Gastroesophageal sphincter (tissue), 4 donors: Measurements from ENCODE around the gene SLC12A4. TPM values are rescaled to one million over a fixed set of nuclear protein-coding genes. Genes with fewer than 3 reads are reported as not detected.

ENCODE experiments used
- ATAC-seq: fragments of 150-250 bp; one replicate; pipeline ENCODE4 v1.9.1; 2016; ENCODE audit warnings: mild to moderate bottlenecking, moderate library complexity
- H3K27ac ChIP-seq, 4 donors: fragments of 200-600 bp; sonication (generic) in 3 of 4; 1 replicate in 3 of 4; 2 replicates in 1 of 4; pipeline ENCODE4 v1.5.1; 2016 to 2019
- H3K27me3 ChIP-seq: fragments of 200-600 bp; sonication (generic); one replicate; pipeline ENCODE4 v1.5.1; 2019
- H3K36me3 ChIP-seq, 2 donors: fragments of 200-600 bp; sonication (generic); one replicate each; pipeline ENCODE4 v1.5.1; 2019; ENCODE audit warnings: control low read depth in 1 of 2
- H3K4me1 ChIP-seq, 3 donors: fragments of 200-600 bp; sonication (generic); 1 replicate in 2 of 3; 2 replicates in 1 of 3; pipeline ENCODE4 v1.5.1; 2016 to 2019; ENCODE audit warnings: control low read depth in 2 of 3
- H3K4me3 ChIP-seq, 2 donors: fragments of 200-600 bp; sonication (generic); one replicate each; pipeline ENCODE4 v1.5.1; 2019; ENCODE audit warnings: mild to moderate bottlenecking in 1 of 2, moderate library complexity in 1 of 2
- H3K9me3 ChIP-seq, 3 donors: fragments of 200-600 bp; sonication (generic); one replicate each; pipeline ENCODE4 v1.5.1; 2017 to 2019; ENCODE audit warnings: control low read depth in 2 of 3
- EP300 ChIP-seq: sonication (generic); formaldehyde crosslinking; IDR thresholded peaks from one replicate; pipeline ENCODE4 v1.6.1; 2017; ENCODE audit warnings: antibody characterized with exemption, mild to moderate bottlenecking
- POLR2A ChIP-seq, 2 donors: fragments of 450-650 bp; IDR thresholded peaks; one replicate each; pipeline ENCODE4 v1.6.1; 2017; ENCODE audit warnings: antibody characterized with exemption in 2 of 2, mild to moderate bottlenecking in 2 of 2, moderate library complexity in 1 of 2
- POLR2AphosphoS5 ChIP-seq: sonication (generic); formaldehyde crosslinking; IDR thresholded peaks from one replicate; pipeline ENCODE4 v1.6.1; 2017; ENCODE audit warnings: antibody characterized with exemption
- WGBS, 2 donors: methylation state at CpG; one replicate each; pipeline ENCODE4 v1.1.5; 2018; ENCODE audit warnings: low coverage in 1 of 2; 5-methylcytosine and 5-hydroxymethylcytosine counted together
- total RNA-seq, 4 donors: library from RNA; depleted of rRNA; stranded (reverse); fragments of >200 nt; gene quantifications; one replicate each; pipeline ENCODE4 v1.1.0, GENCODE V29; 2016
- TF ChIP-seq, protein P1 (sequence below), 4 experiments: fragments of 200-600 bp in 2 of 4; fragments of 450-650 bp in 2 of 4; sonication (generic) in 1 of 4; IDR thresholded peaks; one replicate each; pipeline ENCODE4 v1.5.1; 2017 to 2019; ENCODE audit warnings: antibody characterized with exemption in 4 of 4, mild to moderate bottlenecking in 2 of 4, moderate library complexity in 2 of 4

SLC12A4 gene
- total RNA-seq, 4 donors from 2014 or later: 54.7 to 121 (median 64.0) TPM

DNA sequence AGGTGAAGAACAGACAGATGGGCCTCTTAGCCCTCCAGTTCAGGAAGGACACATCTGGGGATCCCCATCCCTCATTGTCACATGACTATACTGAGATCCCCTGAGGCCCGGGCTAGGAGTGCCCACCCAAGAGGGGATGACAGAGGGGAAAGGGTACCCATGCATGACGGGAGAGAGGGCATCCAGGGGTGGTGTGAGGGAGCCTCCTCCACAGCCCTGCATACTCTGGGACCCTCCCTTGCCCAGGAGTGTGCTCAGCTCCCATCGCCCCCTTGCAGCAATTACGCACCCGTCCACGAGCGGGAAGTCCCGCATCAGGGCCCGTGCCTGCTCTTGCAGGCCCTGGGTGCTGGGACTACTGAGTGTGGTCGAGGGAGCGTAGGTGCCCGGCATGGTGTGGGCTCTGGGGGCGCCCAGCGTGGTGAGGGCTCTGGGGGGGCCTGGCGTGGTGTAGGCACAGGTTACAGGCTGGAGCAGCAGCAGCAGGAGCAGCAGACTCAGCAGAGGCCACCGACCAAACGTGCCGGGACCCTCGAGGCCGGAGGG, 24.3 kb upstream of the SLC12A4 start:
- no peaks in the 10 kb centered on the region for H3K9me3 ChIP-seq
- H3K4me1 ChIP-seq: peaks cover 0 to 17% (median 10%) of the 10 kb centered on the region in 3 donors
- no peak overlapping the region for H3K4me3 ChIP-seq
- H3K27ac ChIP-seq: peak overlapping the region in 3 of 4 donors; percentile 53 to 78 (median 70)
- no peak for ATAC-seq
- TF ChIP-seq POLR2A (IDR thresholded peaks at IDR 0.05) (no peak), EP300 (no peak), POLR2AphosphoS5 (no peak)
- TF ChIP-seq, protein P1, sequence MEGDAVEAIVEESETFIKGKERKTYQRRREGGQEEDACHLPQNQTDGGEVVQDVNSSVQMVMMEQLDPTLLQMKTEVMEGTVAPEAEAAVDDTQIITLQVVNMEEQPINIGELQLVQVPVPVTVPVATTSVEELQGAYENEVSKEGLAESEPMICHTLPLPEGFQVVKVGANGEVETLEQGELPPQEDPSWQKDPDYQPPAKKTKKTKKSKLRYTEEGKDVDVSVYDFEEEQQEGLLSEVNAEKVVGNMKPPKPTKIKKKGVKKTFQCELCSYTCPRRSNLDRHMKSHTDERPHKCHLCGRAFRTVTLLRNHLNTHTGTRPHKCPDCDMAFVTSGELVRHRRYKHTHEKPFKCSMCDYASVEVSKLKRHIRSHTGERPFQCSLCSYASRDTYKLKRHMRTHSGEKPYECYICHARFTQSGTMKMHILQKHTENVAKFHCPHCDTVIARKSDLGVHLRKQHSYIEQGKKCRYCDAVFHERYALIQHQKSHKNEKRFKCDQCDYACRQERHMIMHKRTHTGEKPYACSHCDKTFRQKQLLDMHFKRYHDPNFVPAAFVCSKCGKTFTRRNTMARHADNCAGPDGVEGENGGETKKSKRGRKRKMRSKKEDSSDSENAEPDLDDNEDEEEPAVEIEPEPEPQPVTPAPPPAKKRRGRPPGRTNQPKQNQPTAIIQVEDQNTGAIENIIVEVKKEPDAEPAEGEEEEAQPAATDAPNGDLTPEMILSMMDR (IDR thresholded peaks at IDR 0.05): no peak
- H3K36me3 ChIP-seq: no peaks in the 10 kb centered on the region
- 75 to 83% methylated on average over 2 of the region's 20 CpGs for WGBS, 2 donors
- no peaks in the 10 kb centered on the region for H3K27me3 ChIP-seq

DNA sequence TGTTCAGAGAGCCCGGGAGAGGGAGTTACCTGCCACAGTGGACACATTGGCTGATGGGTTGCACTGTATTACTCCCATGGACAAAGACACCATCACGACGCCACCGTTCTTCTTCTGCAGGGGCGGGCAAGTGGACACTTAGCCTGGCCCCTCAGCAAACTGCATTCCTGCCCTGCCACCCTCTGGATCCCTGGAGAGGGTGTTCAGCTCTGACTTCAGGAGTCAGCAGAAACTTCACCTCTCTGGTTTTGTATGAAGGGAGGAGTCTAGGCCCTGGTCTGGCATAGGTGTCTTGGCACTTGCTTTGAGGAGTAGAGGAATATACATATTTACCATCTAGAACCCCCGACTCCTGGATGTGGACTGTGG, 21.6 kb upstream of the SLC12A4 start:
- Histone ChIP-seq H3K4me1 (peaks cover 0 to 24% (median 10%) of the 10 kb centered on the region in 3 donors), H3K9me3 (no peaks in the 10 kb centered on the region), H3K27me3 (no peaks in the 10 kb centered on the region), H3K4me3 (no peak overlapping the region), H3K27ac (no peak overlapping the region), H3K36me3 (no peaks in the 10 kb centered on the region)
- WGBS, 2 donors: 32 to 89% methylated on average over 1 to 3 of the region's 6 CpGs
- ATAC-seq: no peak
- TF ChIP-seq POLR2A (IDR thresholded peaks at IDR 0.05) (no peak), EP300 (no peak)
- TF ChIP-seq, protein P1 (IDR thresholded peaks at IDR 0.05): no peak

DNA sequence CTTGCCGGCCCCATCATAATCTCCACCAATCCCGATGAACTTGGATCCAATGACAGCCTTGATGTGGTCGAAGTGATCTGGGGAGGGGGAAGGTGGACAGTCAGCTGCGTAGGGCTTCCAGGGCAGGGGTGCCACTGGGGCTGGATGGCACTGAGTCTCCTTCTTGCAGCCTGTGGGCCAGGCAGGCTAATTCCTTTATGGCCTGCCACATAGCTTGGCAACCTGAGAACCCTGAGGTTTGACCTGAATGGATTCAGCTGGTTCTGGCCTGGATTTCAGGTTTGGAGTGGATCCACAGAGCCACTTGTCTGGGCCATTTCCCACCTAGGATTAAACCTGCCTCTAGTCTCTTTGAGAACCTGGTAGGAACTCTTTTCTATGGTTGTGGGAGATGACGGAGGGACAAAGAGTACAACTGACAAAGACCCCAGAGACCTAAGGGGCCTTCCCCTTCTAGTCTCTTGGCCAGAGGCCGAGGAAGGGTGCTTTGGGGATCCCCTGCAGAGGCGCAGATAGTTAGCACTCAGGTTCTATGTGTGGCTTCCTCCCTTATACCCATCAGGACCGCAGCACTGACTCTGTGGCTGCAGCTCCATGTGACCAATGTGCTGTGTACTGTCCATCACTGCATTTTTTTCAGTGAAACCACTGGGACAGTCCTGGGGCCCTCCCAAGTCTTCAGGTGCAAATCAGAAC, 21.0 kb upstream of the SLC12A4 start:
- no peaks in the 10 kb centered on the region for H3K27me3 ChIP-seq
- ATAC-seq: no peak
- TF ChIP-seq, protein P1 (IDR thresholded peaks at IDR 0.05): no peak
- TF ChIP-seq POLR2AphosphoS5 (no peak), EP300 (no peak), POLR2A (IDR thresholded peaks at IDR 0.05) (no peak)
- H3K4me1 ChIP-seq: peaks cover 0 to 29% (median 10%) of the 10 kb centered on the region in 3 donors
- no peaks in the 10 kb centered on the region for H3K36me3 ChIP-seq
- H3K27ac ChIP-seq: no peak overlapping the region
- H3K4me3 ChIP-seq: no peak overlapping the region
- no peaks in the 10 kb centered on the region for H3K9me3 ChIP-seq
- WGBS, 2 donors: 83% methylated on average over 3 of the region's 8 CpGs; no CpG with 5 or more reads in 1 of the 2 donors

DNA sequence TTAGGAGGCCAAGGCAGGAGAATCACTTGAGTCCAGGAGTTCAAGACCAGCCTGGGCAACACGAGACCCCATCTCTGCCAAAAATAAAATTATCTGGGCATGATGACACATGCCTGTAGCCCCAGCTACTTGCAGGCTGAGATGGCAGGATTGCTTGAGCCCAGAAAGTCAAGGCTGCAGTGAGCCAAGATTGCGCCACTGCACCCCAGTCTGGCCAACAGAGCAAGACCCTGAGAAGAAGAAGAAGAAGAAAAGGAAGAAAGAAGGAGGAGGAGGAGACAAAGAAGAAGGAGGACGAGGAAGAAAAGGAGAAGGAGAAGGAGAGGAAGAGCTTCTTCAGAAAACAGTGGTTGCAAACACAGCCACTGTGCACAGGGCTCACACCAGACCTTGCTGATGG, 20.2 kb upstream of the SLC12A4 start:
- Histone ChIP-seq H3K27me3 (no peaks in the 10 kb centered on the region), H3K4me1 (peaks cover 0 to 30% (median 8%) of the 10 kb centered on the region in 3 donors), H3K9me3 (no peaks in the 10 kb centered on the region), H3K27ac (no peak overlapping the region), H3K4me3 (no peak overlapping the region), H3K36me3 (no peaks in the 10 kb centered on the region)
- no peak for TF ChIP-seq POLR2AphosphoS5
- no peak for TF ChIP-seq EP300
- TF ChIP-seq POLR2A (IDR thresholded peaks at IDR 0.05): no peak
- TF ChIP-seq, protein P1 (IDR thresholded peaks at IDR 0.05): no peak
- 68 to 83% methylated on average over 2 to 3 of the region's 3 CpGs for WGBS, 2 donors
- ATAC-seq: no peak
